Muscle layer of colon (tissue), 2 donors: ENCODE measurements around the gene TOX2.

Experiments used
- H3K27ac ChIP-seq: one replicate; pipeline ENCODE4 v1.7.0; 2013; ENCODE audit warnings: low read depth, mild to moderate bottlenecking, low read length, moderate library complexity
- H3K27me3 ChIP-seq, 2 donors: one replicate each; pipeline ENCODE4 v1.7.0; 2013; ENCODE audit warnings: low read length in 2 of 2, mild to moderate bottlenecking in 2 of 2; ENCODE audit not compliant: insufficient read depth in 2 of 2, control insufficient read depth in 1 of 2
- H3K36me3 ChIP-seq: one replicate; pipeline ENCODE4 v1.7.0; 2013; ENCODE audit warnings: mild to moderate bottlenecking, low read length; ENCODE audit not compliant: insufficient read depth
- H3K4me1 ChIP-seq: one replicate; pipeline ENCODE4 v1.7.0; 2013; ENCODE audit warnings: mild to moderate bottlenecking, low read length; ENCODE audit not compliant: insufficient read depth
- H3K4me3 ChIP-seq, 2 donors: one replicate each; pipeline ENCODE4 v1.7.0; 2013; ENCODE audit warnings: low read length in 2 of 2, low read depth in 1 of 2, mild to moderate bottlenecking in 1 of 2, moderate library complexity in 1 of 2
- H3K9ac ChIP-seq: one replicate; pipeline ENCODE4 v1.7.0; 2013; ENCODE audit warnings: low read length
- H3K9me3 ChIP-seq: one replicate; pipeline ENCODE4 v1.7.0; 2013; ENCODE audit warnings: mild to moderate bottlenecking, low read length
- donor health status: abdominal sarcoma.
- donor health status: Adenocarcinoma of cecum.

TOX2 gene

GRCh38 chr20:43985121-43985520, 70.5 kb downstream of the TOX2 start:
- Histone ChIP-seq H3K4me1 (no peaks in the 10 kb centered on the region), H3K9me3 (no peaks in the 10 kb centered on the region), H3K27ac (no peak overlapping the region), H3K9ac (no peak overlapping the region), H3K36me3 (no peaks in the 10 kb centered on the region), H3K4me3 (no peak overlapping the region), H3K27me3 (no peaks in the 10 kb centered on the region)

GRCh38 chr20:43985608-43986316, 71.1 kb downstream of the TOX2 start:
- no peaks in the 10 kb centered on the region for H3K9me3 ChIP-seq
- no peaks in the 10 kb centered on the region for H3K36me3 ChIP-seq
- no peaks in the 10 kb centered on the region for H3K4me1 ChIP-seq
- no peaks in the 10 kb centered on the region for H3K27me3 ChIP-seq
- H3K4me3 ChIP-seq, result no peak overlapping the region
- no peak overlapping the region for H3K9ac ChIP-seq
- no peak overlapping the region for H3K27ac ChIP-seq

- H3K4me1 ChIP-seq, result no peaks in the 10 kb centered on the region
- no peak overlapping the region for H3K4me3 ChIP-seq
- H3K9ac ChIP-seq, result no peak overlapping the region
- H3K27me3 ChIP-seq, result no peaks in the 10 kb centered on the region
- no peaks in the 10 kb centered on the region for H3K9me3 ChIP-seq
- no peaks in the 10 kb centered on the region for H3K36me3 ChIP-seq
- no peak overlapping the region for H3K27ac ChIP-seq
These were observed 72.4 kb downstream of the TOX2 start for GRCh38 chr20:43987018-43987417.

GRCh38 chr20:43987531-43987930, 72.9 kb downstream of the TOX2 start:
- no peak overlapping the region for H3K4me3 ChIP-seq
- H3K9me3 ChIP-seq, result no peaks in the 10 kb centered on the region
- no peak overlapping the region for H3K9ac ChIP-seq
- H3K4me1 ChIP-seq, result no peaks in the 10 kb centered on the region
- H3K27me3 ChIP-seq, result no peaks in the 10 kb centered on the region
- no peak overlapping the region for H3K27ac ChIP-seq
- H3K36me3 ChIP-seq, result no peaks in the 10 kb centered on the region

GRCh38 chr20:43988451-43988850, 73.8 kb downstream of the TOX2 start:
- H3K9me3 ChIP-seq, result no peaks in the 10 kb centered on the region
- H3K27me3 ChIP-seq, result no peaks in the 10 kb centered on the region
- H3K4me1 ChIP-seq, result no peaks in the 10 kb centered on the region
- no peaks in the 10 kb centered on the region for H3K36me3 ChIP-seq
- H3K9ac ChIP-seq, result no peak overlapping the region
- no peak overlapping the region for H3K27ac ChIP-seq
- H3K4me3 ChIP-seq, result no peak overlapping the region

- no peak overlapping the region for H3K27ac ChIP-seq
- H3K36me3 ChIP-seq, result no peaks in the 10 kb centered on the region
- no peak overlapping the region for H3K9ac ChIP-seq
- H3K9me3 ChIP-seq, result no peaks in the 10 kb centered on the region
- no peaks in the 10 kb centered on the region for H3K4me1 ChIP-seq
- no peak overlapping the region for H3K4me3 ChIP-seq
- no peaks in the 10 kb centered on the region for H3K27me3 ChIP-seq
These were observed 74.2 kb downstream of the TOX2 start for GRCh38 chr20:43988867-43989266.

- Histone ChIP-seq H3K27me3 (no peaks in the 10 kb centered on the region), H3K36me3 (no peaks in the 10 kb centered on the region), H3K27ac (no peak overlapping the region), H3K4me3 (no peak overlapping the region), H3K9ac (no peak overlapping the region), H3K4me1 (no peaks in the 10 kb centered on the region), H3K9me3 (no peaks in the 10 kb centered on the region)
These were observed 76.6 kb downstream of the TOX2 start for GRCh38 chr20:43991261-43991660.

- H3K9ac ChIP-seq, result no peak overlapping the region
- no peaks in the 10 kb centered on the region for H3K9me3 ChIP-seq
- H3K27ac ChIP-seq, result no peak overlapping the region
- H3K36me3 ChIP-seq, result no peaks in the 10 kb centered on the region
- no peaks in the 10 kb centered on the region for H3K4me1 ChIP-seq
- no peaks in the 10 kb centered on the region for H3K27me3 ChIP-seq
- no peak overlapping the region for H3K4me3 ChIP-seq
These were observed 77.3 kb downstream of the TOX2 start for GRCh38 chr20:43991982-43992381.

- Histone ChIP-seq H3K9ac (no peak overlapping the region), H3K36me3 (no peaks in the 10 kb centered on the region), H3K9me3 (no peaks in the 10 kb centered on the region), H3K4me1 (no peaks in the 10 kb centered on the region), H3K27me3 (no peaks in the 10 kb centered on the region), H3K4me3 (no peak overlapping the region), H3K27ac (no peak overlapping the region)
These were observed 78.2 kb downstream of the TOX2 start for GRCh38 chr20:43992885-43993284.

- Histone ChIP-seq H3K9me3 (no peaks in the 10 kb centered on the region), H3K4me3 (no peak overlapping the region), H3K27ac (no peak overlapping the region), H3K9ac (no peak overlapping the region), H3K36me3 (no peaks in the 10 kb centered on the region), H3K27me3 (no peaks in the 10 kb centered on the region), H3K4me1 (no peaks in the 10 kb centered on the region)
These were observed 78.9 kb downstream of the TOX2 start for GRCh38 chr20:43993560-43993959.

GRCh38 chr20:43994486-43995100, 79.9 kb downstream of the TOX2 start:
- no peak overlapping the region for H3K9ac ChIP-seq
- H3K27ac ChIP-seq, result no peak overlapping the region
- H3K4me3 ChIP-seq, result no peak overlapping the region
- no peaks in the 10 kb centered on the region for H3K4me1 ChIP-seq
- no peaks in the 10 kb centered on the region for H3K36me3 ChIP-seq
- no peaks in the 10 kb centered on the region for H3K9me3 ChIP-seq
- H3K27me3 ChIP-seq, result no peaks in the 10 kb centered on the region

GRCh38 chr20:43995645-43996044, 81.0 kb downstream of the TOX2 start:
- no peak overlapping the region for H3K9ac ChIP-seq
- no peaks in the 10 kb centered on the region for H3K27me3 ChIP-seq
- no peak overlapping the region for H3K27ac ChIP-seq
- H3K36me3 ChIP-seq, result no peaks in the 10 kb centered on the region
- H3K9me3 ChIP-seq, result no peaks in the 10 kb centered on the region
- no peak overlapping the region for H3K4me3 ChIP-seq
- no peaks in the 10 kb centered on the region for H3K4me1 ChIP-seq
